Keratinocyte (primary cell): ENCODE measurements around the gene REPS1. TPM values are rescaled to one million over a fixed set of nuclear protein-coding genes. Genes with fewer than 3 reads are reported as not detected.

ENCODE experiments used
- DNase-seq: peaks from one replicate; pipeline ENCODE4 v3.0.0-alpha.2; 2011; ENCODE audit warnings: low read depth, missing footprints, low spot score
- FAIRE-seq: peaks from 2 replicates; lab custom pipeline; 2011; peaks lifted over from hg19 to GRCh38; lab: Jason Lieb, UNC
- H2AFZ ChIP-seq: 2 replicates; pipeline ENCODE4 v1.6.0; 2012; ENCODE audit warnings: low read length, control low read depth, inconsistent platforms; ENCODE audit not compliant: control insufficient read depth
- H3K27ac ChIP-seq: 2 replicates; pipeline ENCODE4 v1.5.1; 2011; ENCODE audit warnings: low read length; ENCODE audit not compliant: control insufficient read depth, insufficient read depth
- H3K27me3 ChIP-seq: 3 replicates; pipeline ENCODE4 v1.6.0; 2011; ENCODE audit warnings: low read length; ENCODE audit not compliant: control insufficient read depth, insufficient read depth; ENCODE audit errors: extremely low read depth
- H3K36me3 ChIP-seq, 2 experiments: 2 replicates in 1 of 2; 3 replicates in 1 of 2; pipeline ENCODE4 v1.5.1; 2011; ENCODE audit warnings: low read length in 2 of 2, mild to moderate bottlenecking in 1 of 2; ENCODE audit not compliant: control insufficient read depth in 2 of 2, insufficient read depth in 2 of 2; ENCODE audit errors: extremely low read depth in 1 of 2
- H3K4me1 ChIP-seq: 3 replicates; pipeline ENCODE4 v1.5.1; 2011; ENCODE audit warnings: low read length; ENCODE audit not compliant: control insufficient read depth, insufficient read depth; ENCODE audit errors: extremely low read depth
- H3K4me2 ChIP-seq: 3 replicates; pipeline ENCODE4 v1.6.0; 2011; ENCODE audit warnings: low read depth, low read length; ENCODE audit not compliant: control insufficient read depth, insufficient read depth; ENCODE audit errors: extremely low read depth
- H3K4me3 ChIP-seq, 3 experiments: fragments of 200-600 bp in 1 of 3; sonication (generic) in 1 of 3; 2 replicates in 2 of 3; 3 replicates in 1 of 3; pipeline ENCODE4 v1.5.1; 2011 to 2016; ENCODE audit warnings: low read length in 3 of 3, mild to moderate bottlenecking in 3 of 3, control low read depth in 2 of 3, inconsistent platforms in 1 of 3, low read depth in 1 of 3, mixed read lengths in 1 of 3, mixed run types in 1 of 3, moderate library complexity in 1 of 3; ENCODE audit not compliant: control insufficient read depth in 2 of 3, insufficient read depth in 2 of 3; ENCODE audit errors: extremely low read depth in 1 of 3
- H3K79me2 ChIP-seq: 2 replicates; pipeline ENCODE4 v1.6.0; 2012; ENCODE audit warnings: low read length; ENCODE audit not compliant: control insufficient read depth, insufficient read depth
- H3K9ac ChIP-seq: 3 replicates; pipeline ENCODE4 v1.6.0; 2011; ENCODE audit warnings: low read length; ENCODE audit not compliant: control insufficient read depth, insufficient read depth; ENCODE audit errors: extremely low read depth
- H3K9me1 ChIP-seq: 3 replicates; pipeline ENCODE4 v1.6.0; 2011; ENCODE audit warnings: low read length; ENCODE audit not compliant: control insufficient read depth, insufficient read depth; ENCODE audit errors: extremely low read depth
- H3K9me3 ChIP-seq: 2 replicates; pipeline ENCODE4 v1.5.1; 2012; ENCODE audit warnings: low read depth, low read length; ENCODE audit not compliant: control insufficient read depth
- H4K20me1 ChIP-seq: 3 replicates; pipeline ENCODE4 v1.6.0; 2011; ENCODE audit warnings: low read length; ENCODE audit not compliant: control insufficient read depth, insufficient read depth; ENCODE audit errors: extremely low read depth
- CTCF ChIP-seq, 3 experiments: IDR thresholded peaks in 1 of 3; conservative IDR thresholded peaks in 1 of 3; optimal IDR thresholded peaks in 1 of 3; 2 replicates in 2 of 3; 3 replicates in 1 of 3; pipeline versions ENCODE3 to v1.5.1; 2011; ENCODE audit warnings: low read length in 3 of 3, mild to moderate bottlenecking in 3 of 3, moderate library complexity in 2 of 3, control low read depth in 1 of 3, inconsistent platforms in 1 of 3; ENCODE audit not compliant: insufficient read depth in 2 of 3; ENCODE audit errors: extremely low read depth in 1 of 3
- EZH2 ChIP-seq: IDR thresholded peaks from one replicate; pipeline ENCODE4 v1.6.1; 2012; ENCODE audit warnings: inconsistent platforms, mild to moderate bottlenecking, low read length, moderate library complexity
- dilution Hi-C: fragments of 300-500 bp; cut with MboI; formaldehyde crosslinking; loops from one replicate; pipeline ENCODE4 v1.7.0; 2020; ENCODE audit warnings: low sequenced_read_pairs; ENCODE audit not compliant: extremely low pct_ligation_motif_present
- polyA plus RNA-seq, 5 experiments: library from polyadenylated mRNA; depleted of rRNA in 3 of 5; stranded (reverse) in 3 of 5; stranded (forward) in 1 of 5; unstranded in 1 of 5; fragments of >200 nt; gene quantifications; 1 replicate in 1 of 5; 2 replicates in 3 of 5; 3 replicates in 1 of 5; pipeline versions ENCODE4 v1.2.1 to v1.2.3, GENCODE V29; 2011 to 2012; ENCODE audit warnings: missing spikeins in 2 of 5, low read depth in 1 of 5, low replicate concordance in 1 of 5

REPS1 gene
- polyA plus RNA-seq, 1 donor (not counting 4 experiments of a cell fraction or from before 2014, with no cell fraction given) = 61.3 TPM

- no peaks in the 10 kb centered on the region for H4K20me1 ChIP-seq
- no peaks in the 10 kb centered on the region for H3K36me3 ChIP-seq
- no peaks in the 10 kb centered on the region for H3K9me3 ChIP-seq
- no peak overlapping the region for H3K4me3 ChIP-seq
- TF ChIP-seq CTCF (optimal IDR thresholded peaks at IDR 0.05 in 1 of 3, IDR thresholded peaks at IDR 0.05 in 1 of 3, conservative IDR thresholded peaks at IDR 0.05 in 1 of 3; ENCODE audit: extremely low read depth in 1 of 3, insufficient read depth in 2 of 3, low read length in 3 of 3) (no peak), EZH2 (no peak)
- no peaks in the 10 kb centered on the region for H3K9me1 ChIP-seq
- peaks cover 6% of the 10 kb centered on the region for H3K4me1 ChIP-seq
- DNase-seq = no peak
- H3K79me2 ChIP-seq = no peaks in the 10 kb centered on the region
- dilution Hi-C loops = no loop called here
- H2AFZ ChIP-seq = no peak overlapping the region
- H3K9ac ChIP-seq = no peak overlapping the region
- H3K27ac ChIP-seq = no peak overlapping the region
- H3K4me2 ChIP-seq = no peak overlapping the region
- no peaks in the 10 kb centered on the region for H3K27me3 ChIP-seq
- no peak for FAIRE-seq
Measured at GRCh38 chr6:138868181-138868580, 119.9 kb downstream of the REPS1 start.

- no peak overlapping the region for H2AFZ ChIP-seq
- H3K9me3 ChIP-seq = no peaks in the 10 kb centered on the region
- H3K27me3 ChIP-seq = no peaks in the 10 kb centered on the region
- H3K9me1 ChIP-seq = no peaks in the 10 kb centered on the region
- no peak overlapping the region for H3K9ac ChIP-seq
- FAIRE-seq (no peak), DNase-seq (no peak)
- H3K4me1 ChIP-seq = peaks cover 6% of the 10 kb centered on the region
- no peak overlapping the region for H3K4me2 ChIP-seq
- dilution Hi-C loops = no loop called here
- H4K20me1 ChIP-seq = no peaks in the 10 kb centered on the region
- no peak overlapping the region for H3K4me3 ChIP-seq
- H3K27ac ChIP-seq = no peak overlapping the region
- H3K79me2 ChIP-seq = no peaks in the 10 kb centered on the region
- TF ChIP-seq CTCF (optimal IDR thresholded peaks at IDR 0.05 in 1 of 3, IDR thresholded peaks at IDR 0.05 in 1 of 3, conservative IDR thresholded peaks at IDR 0.05 in 1 of 3; ENCODE audit: extremely low read depth in 1 of 3, insufficient read depth in 2 of 3, low read length in 3 of 3) (no peak), EZH2 (no peak)
- no peaks in the 10 kb centered on the region for H3K36me3 ChIP-seq
Measured at GRCh38 chr6:138865480-138866109, 122.5 kb downstream of the REPS1 start.
